ENCODE results near the gene ACO1.

ACO1 gene

GRCh38 chr9:32382565-32383320 lies 1.7 kb upstream of the ACO1 start:
- DNase-seq (ENCODE audit: low read depth) = no peak

- no peak for DNase-seq (ENCODE audit: low read depth)
Measured at GRCh38 chr9:32384002-32384363, 460 bp upstream of the ACO1 start.

GRCh38 chr9:32385152-32385884 lies 875 bp downstream of the ACO1 start:
- peak; percentile 40 for DNase-seq (ENCODE audit: low read depth)

DNA sequence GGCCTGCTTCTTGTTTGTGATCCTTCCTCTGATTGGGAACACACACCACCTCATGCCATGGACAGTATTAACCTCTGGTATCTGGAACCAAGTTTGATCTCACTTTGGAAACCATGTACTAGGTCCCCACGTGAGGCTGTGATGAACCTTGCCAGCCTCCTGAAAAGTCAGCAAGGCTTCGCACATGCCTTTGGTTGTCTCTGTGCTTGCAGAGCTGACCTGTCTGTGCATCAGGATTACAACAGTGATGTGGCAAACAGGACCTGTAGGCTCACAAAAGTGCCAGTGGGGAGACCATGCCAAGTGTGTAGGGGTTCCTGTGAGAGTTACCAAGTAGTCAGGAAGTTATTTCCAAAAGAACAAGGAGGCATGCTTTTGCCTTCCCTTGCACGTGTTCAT lies 1.4 kb downstream of the ACO1 start:
- no peak for DNase-seq (ENCODE audit: low read depth)

DNA sequence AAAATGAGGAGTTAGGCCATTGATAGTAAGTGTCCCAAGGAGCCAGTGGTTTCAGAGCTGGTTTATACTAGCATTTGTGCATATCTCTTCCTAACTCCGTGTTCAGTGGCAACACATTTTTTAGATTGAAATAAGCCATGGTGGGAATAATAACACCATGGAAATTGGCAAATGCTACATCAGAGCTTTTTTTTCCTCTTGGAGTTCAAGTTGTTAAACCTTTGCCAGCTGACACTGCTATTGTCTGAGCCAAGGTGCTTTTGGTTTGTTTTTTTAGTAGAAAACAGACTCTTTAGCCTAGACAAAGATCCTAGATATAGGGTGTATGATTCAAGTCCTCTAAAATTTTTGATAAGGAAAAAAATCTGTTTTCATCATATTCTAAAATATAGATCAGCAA lies 2.8 kb downstream of the ACO1 start:
- no peak for DNase-seq (ENCODE audit: low read depth)

- DNase-seq (ENCODE audit: low read depth) = no peak
Measured at GRCh38 chr9:32389365-32389764, 4.9 kb downstream of the ACO1 start.

DNA sequence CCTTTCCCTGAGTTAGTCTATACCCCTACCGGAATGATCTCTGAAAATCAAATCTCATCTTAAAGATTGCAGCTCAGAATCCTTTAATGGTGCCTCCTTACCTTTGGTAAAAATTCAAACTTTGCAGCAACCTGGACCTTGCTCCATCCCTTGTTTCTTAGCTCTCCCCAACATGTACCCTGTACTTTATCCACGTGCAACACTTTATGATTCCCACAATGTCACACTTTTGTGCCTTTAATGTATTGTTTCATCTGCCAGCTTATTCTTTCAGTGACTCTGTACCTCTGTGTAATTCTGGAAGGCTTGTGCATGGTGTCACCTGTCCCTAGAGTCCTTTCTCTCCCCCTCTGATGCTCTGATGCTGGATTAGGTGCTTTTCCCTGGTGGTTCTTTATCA lies 9.5 kb downstream of the ACO1 start:
- no peak for DNase-seq (ENCODE audit: low read depth)

DNA sequence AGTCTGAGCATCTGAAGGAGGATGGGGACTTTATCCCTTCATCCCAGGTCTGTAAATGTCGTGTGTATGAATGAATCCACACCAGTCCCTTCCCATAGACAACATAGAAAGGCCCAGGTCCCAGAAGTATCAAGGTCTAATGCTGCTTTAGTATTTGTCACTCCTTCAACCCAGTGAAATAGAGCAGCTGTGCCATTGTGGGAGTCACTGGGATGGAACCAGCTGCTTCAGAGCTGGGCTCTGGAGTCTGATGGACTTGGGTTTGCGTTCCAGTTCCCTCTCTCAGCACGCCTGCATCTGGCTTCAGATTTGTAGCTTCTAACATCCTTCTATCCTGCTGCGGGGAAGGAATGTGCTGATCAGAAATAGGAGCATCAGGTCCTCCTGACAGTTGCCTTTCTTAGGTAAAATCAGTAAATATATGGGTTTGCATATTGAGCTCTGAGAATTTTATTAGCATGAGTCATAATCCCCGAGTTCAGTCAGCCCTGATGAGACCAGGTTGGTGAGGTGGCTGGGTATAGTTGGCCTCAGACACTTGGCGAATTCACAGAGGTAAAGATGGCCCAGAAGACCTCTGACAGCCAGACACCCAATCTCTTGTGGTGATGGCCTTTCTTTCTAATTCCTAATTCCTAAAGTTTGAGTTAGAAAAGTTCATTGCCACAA lies 10.1 kb downstream of the ACO1 start:
- no peak for DNase-seq (ENCODE audit: low read depth)

DNA sequence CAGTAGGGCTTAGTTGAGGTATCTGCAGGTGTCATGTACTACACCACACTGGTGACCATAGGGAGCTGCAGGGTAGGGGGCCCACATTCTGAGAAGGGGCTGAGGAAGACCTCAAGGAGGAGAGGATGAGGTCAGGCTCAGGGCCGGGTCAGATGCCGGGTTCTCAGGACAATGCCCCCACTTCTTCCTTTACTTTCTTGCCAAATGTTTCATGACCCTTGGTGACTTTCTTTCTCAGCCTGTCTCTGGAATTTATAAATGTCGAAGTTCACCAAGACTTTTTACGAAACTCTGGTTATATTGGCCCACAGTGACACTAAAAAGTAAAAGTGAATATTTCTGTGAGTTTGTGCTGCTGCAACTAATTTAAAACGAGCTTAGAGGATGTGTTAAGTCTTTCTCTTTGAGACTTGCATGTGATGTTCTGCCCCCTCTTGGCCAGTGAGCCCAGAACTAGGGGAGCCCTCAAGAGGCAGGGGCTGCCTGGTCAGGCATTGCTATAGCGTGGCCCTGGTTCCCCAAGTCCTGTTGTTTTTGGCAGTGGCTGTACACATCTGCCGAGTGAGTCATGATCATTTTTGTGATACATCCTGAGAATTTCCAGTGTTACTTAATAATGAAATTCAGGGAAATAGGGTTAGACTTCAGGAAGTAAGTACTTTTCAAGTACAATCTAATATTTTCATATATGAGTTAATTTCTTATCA lies 11.2 kb downstream of the ACO1 start:
- peak; percentile 87 for DNase-seq (ENCODE audit: low read depth)

DNA sequence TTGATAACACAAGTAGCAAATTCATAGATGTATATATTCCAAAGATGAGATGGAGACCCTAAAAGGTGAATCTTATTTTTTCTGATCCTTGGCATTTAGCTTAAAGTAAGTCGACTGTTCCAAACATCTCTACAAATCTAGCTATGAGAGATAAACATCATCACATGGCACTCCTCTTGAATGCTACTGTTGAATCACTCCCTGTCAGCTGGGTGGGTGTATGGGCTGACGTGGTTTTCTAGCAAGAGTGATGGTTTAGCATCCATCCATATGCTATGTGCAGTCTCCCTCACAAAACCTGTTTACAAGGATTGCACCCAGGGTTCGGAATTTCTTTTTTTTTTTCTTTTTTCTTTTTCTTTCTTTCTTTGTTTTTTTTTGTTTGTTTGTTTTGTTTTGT lies 13.8 kb downstream of the ACO1 start:
- DNase-seq (ENCODE audit: low read depth) = peak; percentile 90

- no peak for DNase-seq (ENCODE audit: low read depth)
Measured at GRCh38 chr9:32399110-32399815, 14.8 kb downstream of the ACO1 start.

DNA sequence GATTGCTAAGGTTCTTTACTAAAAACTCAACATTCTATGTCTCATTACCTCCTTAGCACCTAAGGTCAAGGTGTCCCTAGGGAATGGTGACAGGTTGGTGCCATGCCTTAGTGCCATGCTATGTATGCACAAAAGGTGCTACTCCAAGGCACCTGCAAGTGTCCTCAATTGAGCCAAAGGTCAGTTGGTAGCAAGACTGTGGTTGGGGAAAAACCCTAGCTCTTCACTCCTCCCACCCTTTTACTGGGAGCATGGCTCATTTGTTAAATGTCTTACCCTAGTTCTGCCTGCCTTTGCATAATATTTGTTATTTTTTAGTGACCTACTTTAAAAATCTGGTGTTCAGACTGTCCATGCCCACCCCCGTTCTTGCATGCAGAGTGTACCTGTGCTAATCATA lies 17.0 kb downstream of the ACO1 start:
- no peak for DNase-seq (ENCODE audit: low read depth)

DNA sequence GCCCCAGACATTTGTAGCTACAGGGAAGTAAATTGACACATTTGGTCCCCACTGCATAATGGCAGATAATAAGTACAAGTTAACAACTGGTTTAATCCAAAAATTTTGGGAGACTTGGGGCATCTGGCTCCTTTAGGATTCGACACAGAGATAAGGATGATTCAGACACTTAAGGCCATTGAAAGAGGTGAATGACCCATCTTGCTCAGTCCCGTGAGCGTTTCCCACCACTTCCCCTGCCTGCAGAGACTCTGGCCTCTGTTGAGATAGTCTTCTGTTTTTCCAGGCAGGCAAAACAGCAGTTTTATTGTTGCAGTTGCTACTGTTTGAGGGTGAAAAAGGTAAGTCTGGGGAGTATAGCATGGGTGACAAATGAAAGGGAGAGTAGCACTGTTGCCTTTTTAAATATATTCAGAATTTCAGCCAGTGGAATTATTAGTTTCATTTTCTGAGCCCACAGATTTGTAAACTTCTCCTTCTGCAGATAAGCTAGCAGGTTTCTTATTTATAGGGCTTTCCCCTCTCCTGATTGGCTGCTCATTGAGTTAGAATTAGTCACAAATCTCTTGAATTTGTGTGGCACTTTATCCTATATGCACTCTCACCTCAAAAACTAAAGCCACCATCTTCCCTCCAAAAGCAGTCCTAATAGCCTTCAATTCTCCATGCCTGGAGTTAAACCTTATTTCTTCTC lies 19.3 kb downstream of the ACO1 start:
- no peak for DNase-seq (ENCODE audit: low read depth)

DNA sequence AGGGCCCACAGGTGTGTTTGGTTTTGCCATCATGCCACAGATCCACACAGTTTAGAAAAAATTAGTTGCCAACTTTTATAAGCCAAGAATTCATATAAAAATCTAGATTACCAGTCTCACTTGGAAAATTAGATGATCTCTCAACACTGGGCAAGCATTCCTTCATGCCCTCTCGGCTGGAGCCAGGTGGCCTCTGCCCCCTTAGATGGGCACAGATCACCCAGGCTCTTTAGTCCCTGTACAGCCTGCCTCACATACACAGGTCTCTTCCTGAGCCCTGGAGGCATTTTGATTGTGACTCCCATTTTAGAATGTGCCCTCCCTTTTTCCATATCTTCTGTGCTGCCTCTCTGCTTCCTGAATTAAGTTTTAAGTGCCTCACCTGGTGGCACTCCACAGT lies 20.0 kb downstream of the ACO1 start:
- DNase-seq (ENCODE audit: low read depth) = no peak

DNA sequence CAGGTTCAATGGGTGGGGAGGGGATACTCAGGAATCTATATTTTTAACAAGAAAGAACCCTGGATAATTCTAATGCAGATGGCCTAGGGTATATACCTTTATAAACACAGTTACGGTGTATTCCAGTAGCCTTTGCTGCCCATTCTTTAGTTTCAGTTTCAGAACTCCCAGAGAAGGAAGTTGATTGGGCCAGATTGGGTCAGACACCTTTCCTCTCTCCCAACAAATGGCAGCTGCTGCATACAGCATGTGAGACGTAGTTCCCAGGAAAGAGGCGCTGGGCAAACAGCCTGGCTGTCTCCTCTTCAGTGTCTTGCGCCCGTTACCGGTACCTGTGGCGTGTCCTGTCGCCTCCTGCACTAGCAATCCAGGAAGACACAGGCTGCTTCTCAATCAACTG lies 20.4 kb downstream of the ACO1 start:
- no peak for DNase-seq (ENCODE audit: low read depth)

- DNase-seq (ENCODE audit: low read depth) = no peak
Measured at GRCh38 chr9:32405506-32405905, 21.1 kb downstream of the ACO1 start.

GRCh38 chr9:32406046-32406445 lies 21.6 kb downstream of the ACO1 start:
- DNase-seq (ENCODE audit: low read depth) = no peak

- no peak for DNase-seq (ENCODE audit: low read depth)
Measured at GRCh38 chr9:32411753-32412152, 27.3 kb downstream of the ACO1 start.

GRCh38 chr9:32412440-32412839 lies 28.0 kb downstream of the ACO1 start:
- no peak for DNase-seq (ENCODE audit: low read depth)

DNA sequence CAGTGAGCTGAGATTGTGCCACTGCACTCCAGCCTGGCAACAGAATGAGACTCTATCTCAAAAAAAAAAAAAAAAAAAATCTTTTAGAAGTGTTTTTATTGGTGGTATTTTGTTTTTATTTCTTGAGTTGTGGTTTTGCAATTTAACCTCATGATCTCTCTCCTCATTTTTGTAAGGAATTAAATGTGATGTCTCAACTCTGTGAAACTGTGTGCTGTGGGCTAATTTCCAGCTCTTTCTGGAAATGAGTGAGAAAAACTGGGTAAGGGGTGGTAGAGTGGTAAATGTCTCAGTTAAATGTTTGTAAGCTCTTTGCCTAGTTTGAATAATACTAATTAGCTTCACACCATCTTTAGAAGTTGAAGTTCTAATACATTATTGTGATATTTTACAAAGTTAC lies 29.0 kb downstream of the ACO1 start:
- DNase-seq (ENCODE audit: low read depth) = peak; percentile 86

- no peak for DNase-seq (ENCODE audit: low read depth)
Measured at GRCh38 chr9:32414856-32415255, 30.4 kb downstream of the ACO1 start.
